PC-9 (cell line): Measurements from ENCODE around the gene FGF12. TPM values are rescaled to one million over a fixed set of nuclear protein-coding genes. Genes with fewer than 3 reads are reported as not detected.

Experiments used
- BruUV-seq: library from RNA; stranded (reverse); fragments of 400-500 nt; replicated peaks from 2 replicates; lab custom pipeline; 2021; lab: Mats Ljungman, UMichigan
- CTCF ChIA-PET: fragments of 300-600 bp; sonication (Branson Sonifier 250); formaldehyde crosslinking; loops from one replicate; lab custom pipeline; 2022; ENCODE audit warnings: antibody characterized with exemption; lab: Charles Lee
- POLR2A ChIA-PET: fragments of 300-600 bp; sonication (Branson Sonifier 250); formaldehyde crosslinking; loops from one replicate; lab custom pipeline; 2022; ENCODE audit warnings: antibody characterized with exemption; ENCODE audit not compliant: unreplicated experiment; lab: Charles Lee
- DNase-seq, 2 experiments: peaks; one replicate each; pipeline versions ENCODE4 v3.0.0 to v3.0.0-alpha.2; 2015 to 2022; ENCODE audit warnings: mixed read lengths in 1 of 2
- H2AFZ ChIP-seq: fragments of 200-600 bp; sonication (generic); 2 replicates; pipeline ENCODE4 v1.8.1; 2017; ENCODE audit warnings: antibody characterized with exemption
- H3F3A ChIP-seq: fragments of 200-600 bp; sonication (generic); 2 replicates; pipeline ENCODE4 v1.8.1; 2017; ENCODE audit warnings: antibody characterized with exemption, mild to moderate bottlenecking, low read depth; ENCODE audit not compliant: insufficient read depth
- H3K27ac ChIP-seq: fragments of 200-600 bp; sonication (generic); 2 replicates; pipeline ENCODE4 v1.6.1; 2016; ENCODE audit warnings: mixed run types
- H3K27me3 ChIP-seq: fragments of 200-600 bp; sonication (generic); 2 replicates; pipeline ENCODE4 v1.6.1; 2016; ENCODE audit warnings: low read depth, mixed run types; ENCODE audit not compliant: insufficient read depth
- H3K36me3 ChIP-seq: fragments of 200-600 bp; sonication (generic); 2 replicates; pipeline ENCODE4 v1.6.1; 2016; ENCODE audit warnings: low read depth, mixed run types
- H3K4me1 ChIP-seq: fragments of 200-600 bp; sonication (generic); replicated peaks from 2 replicates; pipeline ENCODE4 v1.6.1; 2016; ENCODE audit warnings: mixed run types; ENCODE audit not compliant: insufficient read depth
- H3K4me2 ChIP-seq: fragments of 200-600 bp; sonication (generic); 2 replicates; pipeline ENCODE4 v1.6.1; 2017; ENCODE audit warnings: mixed run types
- H3K4me3 ChIP-seq: fragments of 200-600 bp; sonication (generic); 2 replicates; pipeline ENCODE4 v1.6.1; 2016; ENCODE audit warnings: mixed run types
- H3K79me2 ChIP-seq: fragments of 200-600 bp; sonication (generic); 2 replicates; pipeline ENCODE4 v1.6.1; 2017; ENCODE audit warnings: low read depth, mixed run types
- H3K9me2 ChIP-seq: fragments of 200-600 bp; sonication (generic); 2 replicates; pipeline ENCODE4 v1.8.1; 2017; ENCODE audit warnings: mild to moderate bottlenecking; ENCODE audit not compliant: insufficient read depth
- H3K9me3 ChIP-seq: fragments of 200-600 bp; sonication (generic); 2 replicates; pipeline ENCODE4 v1.8.1; 2016; ENCODE audit warnings: low read depth; ENCODE audit not compliant: insufficient read depth
- H4K20me1 ChIP-seq: fragments of 200-600 bp; sonication (generic); 2 replicates; pipeline ENCODE4 v1.8.1; 2017; ENCODE audit not compliant: insufficient read depth
- EZH2 ChIP-seq: fragments of 200-600 bp; sonication (generic); IDR thresholded peaks from 2 replicates; pipeline ENCODE4 v1.8.0; 2017; ENCODE audit warnings: antibody characterized with exemption, low read depth
- intact Hi-C: fragments of 100-400 bp; cut with micrococcal nuclease; formaldehyde crosslinking; loops from one replicate; pipeline ENCODE4 v1.10.0; 2022; ENCODE audit not compliant: unreplicated experiment
- total RNA-seq: library from RNA; stranded (reverse); gene quantifications from 2 replicates; pipeline ENCODE4 v1.2.3, GENCODE V29; 2021
- TF ChIP-seq, protein P1 (sequence below): fragments of 200-600 bp; sonication (generic); conservative IDR thresholded peaks from 2 replicates; pipeline ENCODE4 v1.6.1; 2017; ENCODE audit warnings: mixed run types, antibody characterized with exemption, mild to moderate bottlenecking, moderate library complexity

The FGF12 gene
- total RNA-seq, 1 experiment from 2014 or later, result 10.9 TPM

DNA sequence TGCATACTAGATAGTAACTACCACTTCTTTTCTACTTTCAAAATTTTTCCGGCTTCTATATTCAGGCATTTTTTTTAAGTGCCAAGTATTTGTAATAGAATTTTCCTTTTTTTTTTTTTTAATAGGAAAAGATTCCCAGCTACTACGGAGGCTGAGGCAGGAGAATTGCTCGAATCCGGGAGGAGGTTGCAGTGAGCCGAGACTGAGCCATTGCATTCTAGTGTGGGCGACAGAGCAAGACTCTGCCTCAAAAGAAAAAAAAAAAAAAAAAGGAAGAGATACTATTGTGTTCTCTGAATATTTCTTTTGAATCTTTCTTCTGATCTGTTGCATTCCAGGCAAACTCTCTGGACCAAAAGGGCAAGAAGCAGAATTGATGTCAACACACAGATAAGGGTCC is 557.3 kb downstream of the FGF12 start:
- no peaks in the 10 kb centered on the region for H3K9me3 ChIP-seq
- ChIA-PET CTCF (no interaction called here), POLR2A (no interaction called here)
- no peaks in the 10 kb centered on the region for H3F3A ChIP-seq
- no peak for TF ChIP-seq EZH2
- no peaks in the 10 kb centered on the region for H3K36me3 ChIP-seq
- H3K4me3 ChIP-seq, result no peak overlapping the region
- intact Hi-C loops, result no loop called here
- no TSS peak for BruUV-seq
- H3K27ac ChIP-seq, result no peak overlapping the region
- no peaks in the 10 kb centered on the region for H4K20me1 ChIP-seq
- no peaks in the 10 kb centered on the region for H3K79me2 ChIP-seq
- no peaks in the 10 kb centered on the region for H3K4me1 ChIP-seq
- no peaks in the 10 kb centered on the region for H3K9me2 ChIP-seq
- H3K27me3 ChIP-seq, result no peaks in the 10 kb centered on the region
- no peak overlapping the region for H3K4me2 ChIP-seq
- H2AFZ ChIP-seq, result no peak overlapping the region
- DNase-seq, result no peak

DNA sequence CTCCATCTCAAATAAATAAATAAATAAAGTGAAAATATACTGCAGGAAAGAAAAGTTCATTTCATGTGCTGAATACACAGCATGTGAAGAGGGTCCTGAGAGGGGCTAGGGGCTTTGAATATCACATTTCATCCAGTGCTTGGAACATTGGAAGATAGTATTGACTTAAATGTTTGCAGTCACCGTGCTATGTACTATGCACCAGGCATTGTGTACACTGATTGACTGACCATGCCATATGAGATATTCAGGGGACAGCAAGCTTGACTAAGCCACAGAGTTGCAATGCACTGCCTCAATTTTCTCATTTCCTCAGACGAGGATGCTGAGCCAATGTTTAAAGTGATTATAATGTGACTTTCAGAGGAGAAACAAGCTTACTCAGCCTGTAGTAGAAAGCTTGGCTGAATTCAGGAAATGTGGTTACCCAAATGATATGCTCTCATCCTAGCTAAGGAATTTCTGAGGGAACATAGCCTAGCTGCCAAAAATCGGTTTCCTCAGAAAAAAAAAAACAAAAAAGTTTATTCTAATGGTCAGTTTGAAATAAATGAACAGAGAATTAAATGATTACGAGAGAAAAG is 557.9 kb downstream of the FGF12 start:
- Histone ChIP-seq H3K4me1 (no peaks in the 10 kb centered on the region), H3K36me3 (no peaks in the 10 kb centered on the region), H3K27me3 (no peaks in the 10 kb centered on the region), H3K79me2 (no peaks in the 10 kb centered on the region), H3K9me2 (no peaks in the 10 kb centered on the region), H3K4me2 (no peak overlapping the region), H3K4me3 (no peak overlapping the region), H3F3A (no peaks in the 10 kb centered on the region), H4K20me1 (no peaks in the 10 kb centered on the region), H3K27ac (no peak overlapping the region), H3K9me3 (no peaks in the 10 kb centered on the region), H2AFZ (no peak overlapping the region)
- no TSS peak for BruUV-seq
- no peak for TF ChIP-seq EZH2
- TF ChIP-seq, protein P1, sequence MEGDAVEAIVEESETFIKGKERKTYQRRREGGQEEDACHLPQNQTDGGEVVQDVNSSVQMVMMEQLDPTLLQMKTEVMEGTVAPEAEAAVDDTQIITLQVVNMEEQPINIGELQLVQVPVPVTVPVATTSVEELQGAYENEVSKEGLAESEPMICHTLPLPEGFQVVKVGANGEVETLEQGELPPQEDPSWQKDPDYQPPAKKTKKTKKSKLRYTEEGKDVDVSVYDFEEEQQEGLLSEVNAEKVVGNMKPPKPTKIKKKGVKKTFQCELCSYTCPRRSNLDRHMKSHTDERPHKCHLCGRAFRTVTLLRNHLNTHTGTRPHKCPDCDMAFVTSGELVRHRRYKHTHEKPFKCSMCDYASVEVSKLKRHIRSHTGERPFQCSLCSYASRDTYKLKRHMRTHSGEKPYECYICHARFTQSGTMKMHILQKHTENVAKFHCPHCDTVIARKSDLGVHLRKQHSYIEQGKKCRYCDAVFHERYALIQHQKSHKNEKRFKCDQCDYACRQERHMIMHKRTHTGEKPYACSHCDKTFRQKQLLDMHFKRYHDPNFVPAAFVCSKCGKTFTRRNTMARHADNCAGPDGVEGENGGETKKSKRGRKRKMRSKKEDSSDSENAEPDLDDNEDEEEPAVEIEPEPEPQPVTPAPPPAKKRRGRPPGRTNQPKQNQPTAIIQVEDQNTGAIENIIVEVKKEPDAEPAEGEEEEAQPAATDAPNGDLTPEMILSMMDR, result no peak
- ChIA-PET CTCF (no interaction called here), POLR2A (interaction anchor here (0.6 kb wide), 1 partner anchor 271 kb away, joined by 3 read pairs; no protein-coding TSS in a partner anchor)
- DNase-seq, result no peak
- intact Hi-C loops, result no loop called here

DNA sequence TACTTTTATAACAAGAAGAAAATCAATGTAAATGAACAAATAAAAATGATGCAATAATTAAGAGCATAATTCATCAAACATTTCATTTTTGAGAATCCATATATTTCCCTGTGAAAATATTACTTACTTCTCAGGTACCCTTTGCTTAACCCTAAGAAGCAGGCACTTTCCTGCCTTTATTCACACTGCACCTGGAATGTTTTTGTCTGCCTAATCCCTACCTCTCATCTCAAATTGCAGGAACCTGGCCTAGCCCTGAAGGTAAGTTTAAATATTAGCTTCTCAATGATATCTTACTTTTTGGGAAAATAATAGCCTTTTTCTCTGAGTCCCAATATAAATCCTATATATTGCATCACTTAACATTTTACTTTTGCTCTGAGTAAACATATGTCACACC is 559.1 kb downstream of the FGF12 start:
- TF ChIP-seq, protein P1, result no peak
- TF ChIP-seq EZH2, result no peak
- H4K20me1 ChIP-seq, result no peaks in the 10 kb centered on the region
- no peaks in the 10 kb centered on the region for H3K79me2 ChIP-seq
- no TSS peak for BruUV-seq
- ChIA-PET CTCF (no interaction called here), POLR2A (no interaction called here)
- no peaks in the 10 kb centered on the region for H3K9me3 ChIP-seq
- H3K4me3 ChIP-seq, result no peak overlapping the region
- H3K27me3 ChIP-seq, result no peaks in the 10 kb centered on the region
- no peak overlapping the region for H2AFZ ChIP-seq
- H3K4me1 ChIP-seq, result no peaks in the 10 kb centered on the region
- DNase-seq, result no peak
- H3K9me2 ChIP-seq, result no peaks in the 10 kb centered on the region
- intact Hi-C loops, result no loop called here
- no peaks in the 10 kb centered on the region for H3K36me3 ChIP-seq
- no peak overlapping the region for H3K4me2 ChIP-seq
- H3F3A ChIP-seq, result no peaks in the 10 kb centered on the region
- H3K27ac ChIP-seq, result no peak overlapping the region

DNA sequence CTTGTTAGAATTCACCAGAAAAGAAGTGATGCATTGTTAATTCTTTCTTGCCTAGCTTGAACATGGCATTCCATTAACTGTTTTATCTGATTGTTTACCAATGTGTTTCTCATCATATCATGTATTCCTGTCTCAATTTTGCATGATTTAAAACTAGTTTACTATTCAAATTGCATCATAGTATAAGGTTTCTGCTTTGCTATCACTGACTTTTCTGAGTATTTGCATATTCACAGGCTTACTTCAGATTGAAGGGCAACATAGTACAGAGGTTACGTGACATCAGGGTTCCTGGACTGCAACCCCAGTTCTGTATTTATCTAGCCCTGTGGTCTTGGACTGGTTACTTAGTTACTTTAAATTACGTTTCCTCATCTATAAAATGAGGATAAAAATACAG is 561.8 kb downstream of the FGF12 start:
- Histone ChIP-seq H3K4me3 (no peak overlapping the region), H3K4me1 (no peaks in the 10 kb centered on the region), H4K20me1 (no peaks in the 10 kb centered on the region), H3K9me3 (no peaks in the 10 kb centered on the region), H3F3A (no peaks in the 10 kb centered on the region), H3K4me2 (no peak overlapping the region), H3K79me2 (no peaks in the 10 kb centered on the region), H3K36me3 (no peaks in the 10 kb centered on the region), H3K9me2 (no peaks in the 10 kb centered on the region), H3K27me3 (no peaks in the 10 kb centered on the region), H2AFZ (no peak overlapping the region), H3K27ac (no peak overlapping the region)
- POLR2A ChIA-PET, result no interaction called here
- intact Hi-C loops, result no loop called here
- TF ChIP-seq EZH2, result no peak
- TF ChIP-seq, protein P1, result no peak
- no peak for DNase-seq
- no TSS peak for BruUV-seq
- CTCF ChIA-PET, result no interaction called here
